ES-I3 (cell line): ENCODE results near the gene LONP2.
"Not testable (repeated sequence)": the region's sequence is repeated elsewhere in the genome, so short reads cannot be mapped to it uniquely, and the experiment has no call there.

Source experiments
- H3K36me3 ChIP-seq: 2 replicates; pipeline ENCODE4 v1.6.1; 2013; ENCODE audit warnings: mild to moderate bottlenecking, low read length, control low read depth, moderate library complexity; ENCODE audit not compliant: insufficient read depth
- H3K4me1 ChIP-seq: 2 replicates; pipeline ENCODE4 v1.6.1; 2013; ENCODE audit warnings: mild to moderate bottlenecking, control low read depth, low read length; ENCODE audit not compliant: insufficient read depth
- H3K9ac ChIP-seq: 2 replicates; pipeline ENCODE4 v1.6.1; 2013; ENCODE audit warnings: low read depth, mild to moderate bottlenecking, low read length, moderate library complexity
- H3K9me3 ChIP-seq: 2 replicates; pipeline ENCODE4 v1.6.1; 2013; ENCODE audit warnings: mild to moderate bottlenecking, low read length, moderate library complexity; ENCODE audit not compliant: control insufficient read depth, insufficient read depth

LONP2 gene

DNA sequence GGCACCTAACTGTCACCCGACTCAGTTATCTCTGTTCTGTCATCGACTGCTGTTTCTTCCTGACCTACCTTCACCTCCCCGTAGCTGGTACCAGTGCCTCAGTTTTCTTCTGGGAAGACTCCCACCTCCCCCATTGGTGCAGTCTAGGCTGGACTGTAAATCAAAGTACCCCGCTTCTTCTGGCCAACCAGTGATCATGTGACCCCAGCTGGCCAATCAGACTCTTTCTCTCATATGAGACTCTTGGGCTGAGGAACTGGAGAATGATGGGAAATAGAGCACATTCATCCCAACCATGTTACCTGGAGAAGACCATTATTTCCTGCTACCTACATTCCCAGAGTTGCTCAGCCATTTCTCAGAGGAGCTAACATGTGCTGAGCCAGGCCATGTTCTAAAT is 20.6 kb upstream of the LONP2 start:
- H3K9ac ChIP-seq: no peak overlapping the region
- no peaks in the 10 kb centered on the region; the same call in 1 of the 2 replicates for H3K9me3 ChIP-seq
- H3K4me1 ChIP-seq: no peaks in the 10 kb centered on the region
- no peaks in the 10 kb centered on the region for H3K36me3 ChIP-seq

GRCh38 chr16:48225456-48225855 is 18.6 kb upstream of the LONP2 start:
- Histone ChIP-seq H3K9ac (no peak overlapping the region), H3K9me3 (peaks cover 2% of the 10 kb centered on the region; the same call in 1 of the 2 replicates), H3K36me3 (no peaks in the 10 kb centered on the region), H3K4me1 (no peaks in the 10 kb centered on the region)

DNA sequence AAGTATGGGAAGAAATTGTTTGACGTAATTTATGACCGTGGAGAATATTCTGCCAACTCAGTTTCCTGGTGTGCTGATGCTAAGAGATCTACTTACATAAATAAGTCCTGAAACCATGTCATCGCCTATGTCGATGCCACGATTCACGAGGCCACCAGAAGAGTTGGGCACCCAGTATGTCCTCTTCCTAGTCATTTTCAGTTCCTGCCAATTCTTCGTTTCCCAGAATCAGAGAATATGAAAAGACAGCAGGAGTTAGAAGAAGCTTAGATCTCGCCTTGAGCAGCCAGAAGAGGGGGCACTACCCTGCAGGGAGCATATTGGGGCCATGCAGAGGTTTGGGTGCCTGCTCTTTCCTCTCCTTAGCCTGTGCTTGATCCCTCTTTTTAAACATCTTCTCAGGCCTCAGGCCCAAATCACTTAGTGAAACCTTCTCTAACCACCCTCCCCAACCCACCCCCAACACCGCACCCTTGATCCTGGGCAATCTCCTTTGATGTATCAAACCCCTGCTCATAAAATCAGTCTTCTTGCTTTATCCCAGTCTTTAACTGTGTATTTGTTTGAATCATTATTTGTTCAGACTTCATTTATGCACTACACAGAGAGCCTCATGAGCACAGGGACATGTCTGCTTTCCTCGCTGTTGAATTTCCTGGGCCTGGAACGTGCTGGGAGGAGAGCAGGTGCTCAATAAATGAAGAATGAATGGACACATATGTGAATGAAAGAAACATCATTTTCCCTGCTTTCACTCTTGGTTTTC is 12.2 kb upstream of the LONP2 start:
- Histone ChIP-seq H3K9me3 (peaks cover 2% of the 10 kb centered on the region; the same call in 1 of the 2 replicates), H3K36me3 (no peaks in the 10 kb centered on the region), H3K9ac (no peak overlapping the region), H3K4me1 (peaks cover 11% of the 10 kb centered on the region; the same call in 1 of the 2 replicates)

GRCh38 chr16:48232493-48233040 is 11.5 kb upstream of the LONP2 start:
- no peaks in the 10 kb centered on the region for H3K36me3 ChIP-seq
- peaks cover 11% of the 10 kb centered on the region; the same call in 1 of the 2 replicates for H3K4me1 ChIP-seq
- no peak overlapping the region for H3K9ac ChIP-seq
- peaks cover 2% of the 10 kb centered on the region; the same call in 1 of the 2 replicates for H3K9me3 ChIP-seq

DNA sequence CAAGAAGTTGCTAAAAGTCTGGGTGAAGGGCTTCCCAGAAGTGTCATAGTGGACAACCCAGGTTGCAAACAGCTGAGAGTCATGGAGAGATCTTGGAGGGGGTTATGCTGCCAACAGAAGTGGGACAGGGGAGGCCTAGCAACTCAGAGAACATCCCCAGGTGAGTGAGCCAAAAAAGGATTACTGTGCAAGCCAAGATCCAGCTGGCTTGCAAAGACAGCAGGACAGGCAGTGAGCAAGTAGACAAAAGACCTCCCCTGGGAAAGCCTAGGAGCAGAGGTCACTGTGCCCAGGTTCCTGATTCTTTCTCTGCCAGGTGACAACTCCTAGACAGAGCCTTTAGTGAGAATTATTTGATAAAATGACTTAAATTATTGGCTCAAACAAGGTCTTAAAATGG is 9.5 kb upstream of the LONP2 start:
- no peaks in the 10 kb centered on the region for H3K36me3 ChIP-seq
- H3K4me1 ChIP-seq: peaks cover 11% of the 10 kb centered on the region; the same call in 1 of the 2 replicates
- H3K9ac ChIP-seq: no peak overlapping the region
- no peaks in the 10 kb centered on the region; the same call in 1 of the 2 replicates for H3K9me3 ChIP-seq

- Histone ChIP-seq H3K4me1 (peaks cover 11% of the 10 kb centered on the region; the same call in 1 of the 2 replicates), H3K9ac (no peak overlapping the region), H3K9me3 (no peaks in the 10 kb centered on the region; the same call in 1 of the 2 replicates), H3K36me3 (no peaks in the 10 kb centered on the region)
Observed at GRCh38 chr16:48235058-48235555, 9.0 kb upstream of the LONP2 start.

- Histone ChIP-seq H3K4me1 (peaks cover 11% of the 10 kb centered on the region; the same call in 1 of the 2 replicates), H3K36me3 (no peaks in the 10 kb centered on the region), H3K9me3 (no peaks in the 10 kb centered on the region; the same call in 1 of the 2 replicates), H3K9ac (no peak overlapping the region)
Observed at GRCh38 chr16:48235556-48236136, 8.5 kb upstream of the LONP2 start.

GRCh38 chr16:48236286-48236685 is 7.8 kb upstream of the LONP2 start:
- no peak overlapping the region for H3K9ac ChIP-seq
- peaks cover 11% of the 10 kb centered on the region; the same call in 1 of the 2 replicates for H3K4me1 ChIP-seq
- no peaks in the 10 kb centered on the region for H3K36me3 ChIP-seq
- no peaks in the 10 kb centered on the region; the same call in 1 of the 2 replicates for H3K9me3 ChIP-seq

DNA sequence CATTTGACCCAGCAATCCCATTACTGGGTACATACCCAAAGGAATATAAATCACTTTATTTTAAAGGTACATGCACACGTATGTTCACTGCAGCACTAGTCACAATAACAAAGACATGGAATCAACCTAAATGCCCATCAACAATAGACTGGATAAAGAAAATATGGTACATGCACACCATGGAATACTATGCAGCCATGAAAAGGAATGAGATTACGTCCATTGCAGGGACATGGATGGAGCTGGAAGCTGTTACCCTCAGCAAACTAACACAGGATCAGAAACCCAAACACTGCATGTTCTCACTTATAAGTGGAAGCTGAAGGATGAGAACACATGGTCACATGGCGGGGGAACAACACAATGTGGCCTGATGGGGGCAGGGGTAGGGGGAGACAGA is 4.0 kb upstream of the LONP2 start:
- not testable (repeated sequence) for H3K4me1 ChIP-seq, H3K36me3 ChIP-seq, H3K9ac ChIP-seq, H3K9me3 ChIP-seq

- Histone ChIP-seq H3K9me3 (no peaks in the 10 kb centered on the region), H3K4me1 (peaks cover 13% of the 10 kb centered on the region), H3K36me3 (no peaks in the 10 kb centered on the region), H3K9ac (peak overlapping the region; percentile 92)
Observed at GRCh38 chr16:48244863-48245195, 729 bp downstream of the LONP2 start.

- Histone ChIP-seq H3K9me3 (no peaks in the 10 kb centered on the region), H3K4me1 (peaks cover 13% of the 10 kb centered on the region), H3K36me3 (no peaks in the 10 kb centered on the region), H3K9ac (no peak overlapping the region)
Observed at GRCh38 chr16:48246066-48246465, 2.0 kb downstream of the LONP2 start.

DNA sequence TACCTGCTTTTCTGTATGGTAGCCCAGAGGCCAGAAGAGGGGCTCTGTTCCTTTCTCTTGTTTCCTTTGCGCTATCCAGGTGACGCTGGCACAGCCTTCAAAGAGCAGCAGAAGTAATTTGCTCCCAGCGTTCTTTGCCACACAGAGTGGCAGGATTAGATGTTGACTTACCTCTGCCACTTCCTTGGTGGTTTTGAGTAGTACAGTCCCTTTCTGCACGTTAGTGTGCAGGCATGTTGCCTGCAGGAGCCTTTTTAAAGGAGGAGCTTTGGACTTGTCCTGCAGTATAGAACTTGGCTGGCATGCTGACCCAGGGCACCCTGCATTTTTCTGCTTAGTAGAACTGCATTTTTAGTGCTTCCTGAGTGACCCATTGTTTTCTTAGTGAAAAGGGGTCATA is 3.2 kb downstream of the LONP2 start, which contains the start of gene ABCC11:
Gene ABCC11 (minus strand): TSS at position 229 of the 400 bp plus-strand sequence. CDS start 15,618 bp downstream, outside the sequence.
- H3K9me3 ChIP-seq: no peaks in the 10 kb centered on the region
- no peaks in the 10 kb centered on the region for H3K36me3 ChIP-seq
- peaks cover 13% of the 10 kb centered on the region for H3K4me1 ChIP-seq
- no peak within 1 kb of the TSS for H3K9ac ChIP-seq

- peaks cover 8% of the 10 kb centered on the region for H3K4me1 ChIP-seq
- H3K9ac ChIP-seq: no peak overlapping the region
- H3K36me3 ChIP-seq: peaks cover 4% of the 10 kb centered on the region; the same call in 1 of the 2 replicates
- no peaks in the 10 kb centered on the region for H3K9me3 ChIP-seq
Observed at GRCh38 chr16:48250520-48251278, 6.6 kb downstream of the LONP2 start.

DNA sequence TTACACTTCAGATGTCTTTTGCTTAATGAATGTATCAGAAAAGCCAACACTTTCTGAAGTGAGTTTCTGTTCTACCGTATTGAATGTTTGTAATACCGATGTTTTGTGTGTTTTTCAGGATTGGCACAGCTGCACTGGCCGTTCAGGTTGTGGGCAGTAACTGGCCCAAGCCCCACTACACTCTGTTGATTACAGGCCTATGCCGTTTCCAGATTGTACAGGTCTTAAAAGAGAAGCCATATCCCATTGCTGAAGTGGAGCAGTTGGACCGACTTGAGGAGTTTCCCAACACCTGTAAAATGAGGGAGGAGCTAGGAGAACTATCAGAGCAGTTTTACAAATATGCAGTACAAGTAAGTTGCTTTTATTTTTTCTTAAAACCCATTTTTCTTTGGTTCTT is 7.9 kb downstream of the LONP2 start:
- Histone ChIP-seq H3K36me3 (peaks cover 4% of the 10 kb centered on the region; the same call in 1 of the 2 replicates), H3K9ac (no peak overlapping the region), H3K9me3 (no peaks in the 10 kb centered on the region), H3K4me1 (no peaks in the 10 kb centered on the region)
